NOMO-1 (cell line): ENCODE data around the gene R3HDM2.
"Not testable (repeated sequence)": the region's sequence is repeated elsewhere in the genome, so short reads cannot be mapped to it uniquely, and the experiment has no call there.

Experiments
- DNase-seq, 2 experiments: peaks; one replicate each; lab custom pipeline; 2025; ENCODE audit not compliant: unreplicated experiment in 2 of 2; lab: John Stamatoyannopoulos, UW

The R3HDM2 gene

DNA sequence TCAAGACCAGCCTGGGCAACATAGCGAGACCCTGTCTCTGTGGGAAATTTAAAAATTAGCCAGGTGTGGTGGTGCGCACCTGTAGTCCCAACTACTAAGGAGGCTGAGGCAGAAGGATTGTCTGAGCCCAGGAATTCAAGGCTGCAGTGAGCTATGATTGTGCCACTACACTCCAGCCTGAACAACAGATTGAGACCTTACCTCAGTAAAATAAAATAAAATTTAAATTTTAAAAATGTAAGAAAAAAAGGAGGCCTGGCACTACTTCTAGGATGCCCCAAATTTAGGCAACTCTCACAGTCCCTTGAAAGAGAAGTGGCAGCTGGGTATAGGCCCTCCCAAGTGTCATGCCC, 23.3 kb upstream of the R3HDM2 start:
- no peak for DNase-seq

DNA sequence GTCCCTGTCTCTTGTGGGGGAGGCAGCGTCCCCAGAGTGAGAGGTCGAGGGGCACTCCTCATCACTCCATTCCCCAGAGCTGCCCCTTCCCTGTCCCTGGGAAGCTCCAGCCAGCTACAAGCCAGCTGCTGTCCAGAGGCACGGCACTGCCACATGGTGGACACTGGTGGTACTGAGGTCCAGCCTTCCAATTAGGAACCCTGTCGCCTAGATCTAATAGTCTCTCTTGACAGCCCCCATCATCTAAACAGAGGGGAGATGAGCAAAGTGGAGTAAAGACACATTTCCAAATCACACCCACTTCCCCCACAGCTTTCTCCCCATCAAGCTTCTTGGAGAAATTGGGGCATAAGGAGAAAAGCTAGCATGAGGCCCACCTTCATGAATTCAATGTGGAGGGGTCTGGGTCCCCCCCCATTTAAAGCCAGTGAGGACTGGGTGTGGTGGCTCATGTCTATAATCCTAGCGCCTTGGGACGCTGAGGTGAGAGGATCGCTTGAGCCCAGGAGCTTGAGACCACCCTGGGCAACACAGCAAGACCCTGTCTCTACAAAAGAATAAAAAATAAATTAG, 22.2 kb upstream of the R3HDM2 start:
- DNase-seq = peak; percentile 10 to 46

DNA sequence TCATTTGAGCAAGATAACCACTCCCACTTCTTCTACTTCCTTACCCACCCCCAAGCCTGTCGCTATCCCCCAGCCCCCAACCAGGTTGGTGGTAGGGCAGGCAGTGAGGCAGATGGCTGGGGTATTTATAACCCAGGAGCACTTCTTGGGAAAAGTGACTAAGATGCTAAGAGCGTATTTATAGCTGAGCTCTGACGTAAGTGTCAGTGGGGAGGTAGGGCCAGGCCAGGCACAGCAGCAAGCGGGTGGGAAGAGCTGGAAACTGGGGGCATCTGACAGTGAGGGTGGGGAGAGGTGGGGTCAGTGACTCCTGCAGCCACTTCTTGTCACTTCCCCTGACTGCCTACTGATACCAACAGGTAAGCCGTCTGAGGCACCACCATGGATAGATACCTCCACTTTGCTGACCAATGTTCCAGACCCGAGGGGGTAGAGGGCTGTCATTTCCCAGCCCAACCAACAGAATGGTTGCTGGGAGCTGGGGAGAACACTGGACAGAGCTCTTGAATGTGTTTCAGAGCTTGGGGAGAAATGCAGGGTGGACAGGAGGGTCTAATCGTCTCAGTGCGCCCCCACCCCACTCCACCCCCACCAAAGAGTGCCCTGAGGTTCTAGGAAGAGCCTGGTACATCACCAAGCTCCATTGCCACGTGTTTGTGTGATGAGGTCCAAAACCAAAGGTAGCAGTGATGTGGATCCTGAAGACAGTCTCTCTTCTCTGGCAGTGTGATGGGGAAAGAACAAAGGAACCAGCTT, 21.5 kb upstream of the R3HDM2 start:
- no peak for DNase-seq

DNA sequence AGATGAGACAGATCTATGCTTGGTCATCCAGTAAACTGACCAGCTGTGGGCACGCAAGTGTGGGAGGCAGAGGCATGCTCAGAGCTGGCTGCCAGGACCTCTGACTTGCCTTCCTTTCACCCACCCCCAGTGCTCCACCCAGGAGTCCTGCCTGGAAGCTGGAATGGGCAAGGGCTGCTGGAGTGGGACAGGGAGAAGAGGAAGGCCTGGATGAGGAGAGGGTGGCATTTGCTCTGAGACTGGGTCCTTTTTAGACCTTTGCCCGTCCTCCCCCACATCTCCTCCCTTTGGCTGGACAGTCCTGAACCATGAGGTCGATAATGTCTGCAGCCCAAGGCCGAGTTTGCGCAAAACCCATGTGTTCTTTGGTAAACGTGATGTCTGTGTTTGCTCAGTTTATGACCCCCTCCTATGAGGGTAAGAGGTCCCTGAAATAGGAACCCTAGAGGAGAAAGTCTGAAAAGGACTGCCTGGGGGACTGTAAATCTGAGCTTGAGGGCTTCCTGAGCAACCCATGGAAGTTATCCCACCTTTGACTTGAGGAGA, 20.5 kb upstream of the R3HDM2 start:
- DNase-seq = no peak

DNA sequence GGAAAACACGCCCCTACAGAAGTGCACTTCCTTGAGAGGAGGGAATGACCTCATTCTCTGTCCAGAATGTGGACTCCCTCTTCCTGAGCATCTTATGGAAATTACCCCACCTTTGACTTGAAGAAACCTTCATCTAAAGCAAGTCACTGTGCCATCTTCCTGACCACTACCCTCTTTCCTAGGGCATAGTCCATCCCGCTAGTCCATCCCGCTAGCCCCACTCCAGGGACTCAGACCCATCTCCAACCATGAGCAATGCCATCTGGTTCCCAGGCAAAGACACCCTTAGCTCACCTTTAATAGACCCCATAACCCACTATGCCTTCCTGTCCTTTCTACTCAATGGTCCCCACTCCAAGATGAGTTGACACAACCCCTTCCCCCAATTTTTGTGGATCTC, 19.2 kb upstream of the R3HDM2 start:
- DNase-seq = no peak

DNA sequence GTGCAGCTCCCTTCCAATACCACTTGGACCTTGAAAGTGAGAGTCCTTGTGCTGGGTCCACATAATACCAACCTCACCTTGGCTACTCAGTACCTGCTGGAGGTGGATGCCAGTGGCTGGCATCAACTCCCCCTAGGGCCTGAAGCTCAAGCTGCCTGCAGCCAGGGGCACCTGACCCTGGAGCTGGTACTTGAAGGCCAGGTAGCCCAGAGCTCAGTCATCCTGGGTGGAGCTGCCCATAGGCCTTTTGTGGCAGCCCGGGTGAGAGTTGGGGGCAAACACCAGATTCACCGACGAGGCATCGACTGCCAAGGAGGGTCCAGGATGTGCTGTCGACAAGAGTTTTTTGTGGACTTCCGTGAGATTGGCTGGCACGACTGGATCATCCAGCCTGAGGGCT, 18.5 kb upstream of the R3HDM2 start:
- DNase-seq = no peak

DNA sequence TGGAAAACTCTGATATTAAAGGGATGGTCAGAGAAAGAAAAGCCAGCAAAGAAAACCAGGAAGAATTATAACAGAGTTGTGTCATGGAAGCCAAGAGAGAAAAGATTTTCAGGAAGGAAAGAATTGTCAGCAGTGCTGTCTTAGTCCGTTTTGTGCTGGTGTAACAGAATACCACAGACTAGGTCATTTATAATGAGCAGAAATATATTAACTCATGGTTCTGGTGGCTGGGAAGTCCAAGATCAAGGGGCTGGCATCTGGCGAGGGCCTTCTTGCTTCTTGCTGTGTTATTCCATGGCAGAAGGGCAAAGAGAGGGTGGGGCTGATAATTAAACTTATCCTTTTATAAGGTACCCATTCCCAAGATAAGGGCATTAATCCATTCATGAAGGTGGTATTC, 17.8 kb upstream of the R3HDM2 start:
- no peak for DNase-seq

DNA sequence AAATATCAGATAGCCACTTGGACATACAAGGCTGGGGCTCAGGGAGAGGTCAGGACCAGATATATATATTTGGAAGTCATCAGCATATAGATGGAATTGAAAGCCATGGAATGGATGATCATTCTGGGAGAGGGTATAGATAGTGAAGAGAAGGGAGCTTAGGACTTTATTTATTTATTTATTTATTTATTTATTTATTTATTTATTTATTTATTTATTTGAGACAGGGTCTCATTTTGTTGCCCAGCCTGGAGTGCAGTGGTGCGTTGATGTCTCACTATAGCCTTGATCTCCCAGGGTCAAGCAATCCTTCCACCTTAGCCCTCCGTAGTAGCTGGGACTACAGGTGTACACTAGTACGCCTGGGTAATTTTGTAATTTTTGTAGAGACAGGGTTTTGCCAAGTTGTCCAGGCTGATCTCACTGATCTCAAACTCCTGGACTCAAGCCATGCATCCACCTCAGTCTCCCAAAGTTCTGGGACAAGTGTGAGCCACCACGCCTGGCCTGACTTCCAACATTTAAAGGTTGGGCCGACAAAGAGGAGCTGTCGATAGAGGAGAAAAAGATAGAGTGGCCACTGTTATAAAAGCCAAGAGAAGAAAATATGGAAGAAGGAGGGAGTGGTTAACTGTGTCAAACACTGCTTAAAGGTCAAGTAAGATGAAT, 15.6 kb upstream of the R3HDM2 start:
- DNase-seq = no peak

DNA sequence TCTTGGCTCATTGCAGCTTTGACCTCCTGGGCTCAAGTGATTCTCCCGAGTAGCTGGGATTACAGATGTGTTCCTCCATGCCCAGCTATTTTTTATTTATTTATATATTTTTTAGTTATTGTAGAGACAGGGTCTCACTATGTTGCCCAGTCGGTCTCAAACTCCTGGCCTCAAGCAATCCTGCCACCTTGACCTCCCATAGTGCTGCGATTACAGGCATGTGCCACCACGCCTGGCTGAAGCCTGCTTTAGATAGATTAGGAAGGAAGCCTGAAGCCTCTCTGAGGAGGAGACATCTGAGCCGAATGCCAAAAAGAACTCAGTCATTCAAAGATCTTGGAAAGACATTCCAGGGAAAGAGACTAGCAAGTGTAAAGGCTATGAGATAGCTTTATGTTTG, 13.9 kb upstream of the R3HDM2 start:
- DNase-seq = no peak

DNA sequence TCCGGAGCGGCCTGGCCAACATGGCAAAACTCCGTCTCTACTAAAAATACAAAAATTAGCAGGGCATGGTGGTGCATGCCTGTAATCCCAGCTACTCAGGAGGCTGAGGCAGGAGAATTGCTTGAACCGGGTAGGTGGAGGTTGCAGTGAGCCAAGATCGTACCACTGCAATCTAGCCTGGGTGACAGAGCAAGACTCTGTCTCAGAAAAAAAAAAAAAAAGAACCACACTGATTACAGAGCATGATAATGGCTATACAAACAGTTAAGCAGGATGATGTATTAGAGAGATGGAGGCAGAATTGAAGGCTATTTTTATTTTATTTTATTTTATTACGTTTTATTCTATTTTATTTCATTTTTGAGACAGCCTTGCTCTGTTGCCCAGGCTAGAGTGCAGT, 13.5 kb upstream of the R3HDM2 start:
- not testable (repeated sequence) for DNase-seq

DNA sequence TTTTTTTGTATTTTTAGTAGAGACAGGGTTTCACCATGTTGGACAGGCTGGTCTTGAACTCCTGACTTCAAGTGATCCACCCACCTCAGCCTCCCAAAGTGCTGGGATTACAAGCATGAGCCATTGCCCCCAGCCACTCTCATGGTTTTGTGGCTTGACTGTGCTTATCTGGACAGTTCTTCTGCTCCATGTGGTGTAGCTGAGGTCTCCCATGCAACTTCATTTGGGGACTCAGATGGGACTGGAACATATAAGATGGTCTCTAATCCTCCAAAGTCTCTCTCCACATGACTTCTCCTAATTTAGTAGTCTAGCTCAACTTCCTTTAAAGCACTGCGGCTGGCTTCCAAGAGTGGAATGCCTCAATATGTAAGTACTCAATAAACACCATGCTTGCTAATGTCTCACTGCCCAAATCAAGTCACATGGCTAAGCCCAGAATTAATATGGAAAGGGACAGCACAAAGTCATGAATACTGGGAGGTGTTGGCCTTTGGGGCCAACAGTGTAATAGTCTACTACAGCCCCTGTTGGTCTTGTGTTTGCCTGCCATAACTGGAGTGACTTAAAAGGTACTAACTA, 11.1 kb upstream of the R3HDM2 start:
- DNase-seq = no peak

DNA sequence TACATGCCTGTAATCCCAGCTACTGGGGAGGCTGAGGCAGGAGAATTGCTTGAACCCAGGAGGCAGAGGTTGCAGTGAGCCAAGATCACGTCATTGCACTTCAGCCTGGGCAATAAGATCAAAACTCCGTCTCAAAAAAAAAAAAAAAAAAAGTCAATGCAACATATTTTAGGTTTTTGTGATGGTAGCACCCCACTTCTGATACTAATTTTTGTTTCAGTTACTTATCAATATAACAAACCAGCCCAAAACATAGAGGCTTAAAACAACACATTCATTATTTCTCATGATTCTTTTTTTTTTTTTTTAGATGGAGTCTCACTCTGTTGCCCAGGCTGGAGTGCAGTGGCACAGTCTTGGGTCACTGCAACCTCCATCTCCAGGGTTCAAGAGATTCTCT, 10.6 kb upstream of the R3HDM2 start:
- DNase-seq = not testable (repeated sequence)

DNA sequence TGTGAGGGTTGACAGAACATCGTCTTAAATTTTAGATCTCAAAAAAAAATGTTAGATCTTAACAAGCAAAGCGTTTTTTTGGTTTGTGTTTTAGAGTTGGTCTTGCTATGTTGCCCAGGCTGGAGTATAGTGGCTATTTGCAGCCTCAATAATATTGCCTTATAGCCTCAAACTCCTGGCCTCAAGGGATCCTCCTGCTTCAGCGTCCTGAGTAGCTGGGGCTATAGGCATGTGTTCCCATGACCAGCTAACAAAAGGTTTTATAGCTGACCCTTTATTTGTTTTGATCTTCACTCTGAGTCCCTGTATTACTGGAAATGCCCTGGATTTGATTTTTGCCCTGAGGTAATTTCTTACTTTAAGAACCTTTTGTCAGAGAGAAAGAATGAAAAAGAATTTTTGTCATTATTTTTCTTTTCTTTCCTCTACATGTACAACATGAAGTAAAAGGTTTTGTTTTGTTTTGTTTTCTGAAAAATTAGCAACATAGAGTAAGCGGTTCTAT, 9.0 kb upstream of the R3HDM2 start:
- no peak for DNase-seq

DNA sequence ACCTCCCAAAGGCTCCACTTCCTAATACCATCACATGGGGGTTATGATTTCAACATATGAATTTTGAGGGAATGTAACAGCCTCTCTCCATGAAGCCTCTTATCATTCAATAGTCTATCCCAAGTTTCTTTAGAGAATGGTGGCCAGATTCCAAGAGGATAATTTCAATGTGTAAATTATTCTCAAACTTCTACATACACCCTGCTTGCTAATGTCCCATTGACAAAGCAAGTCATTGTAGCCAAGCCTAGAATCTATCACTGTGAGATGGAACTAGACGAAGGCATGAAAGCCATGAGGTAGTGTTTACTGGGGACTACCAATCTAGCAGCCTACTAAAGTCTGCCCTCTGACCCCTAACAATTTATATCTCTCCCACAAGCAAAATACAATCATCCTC, 7.6 kb upstream of the R3HDM2 start:
- DNase-seq = no peak

DNA sequence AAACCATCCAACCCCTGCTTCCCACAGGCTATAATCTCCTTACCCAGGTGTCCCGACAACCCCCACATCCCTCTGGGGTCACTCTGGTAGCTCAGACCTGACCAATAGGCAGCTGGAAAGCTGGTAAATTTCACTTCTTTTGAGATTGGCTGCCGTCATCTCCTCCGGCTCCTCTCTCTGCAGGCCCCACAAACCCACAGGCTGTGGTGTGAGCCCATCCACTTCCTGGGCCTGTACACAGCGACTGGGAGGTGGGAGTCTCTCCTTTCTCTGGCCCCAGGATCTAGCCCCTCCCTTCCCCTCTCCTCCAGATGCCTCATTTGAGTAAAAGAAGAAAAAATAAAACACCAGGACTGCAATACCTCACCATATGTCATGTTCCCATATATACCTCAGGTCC, 4.5 kb upstream of the R3HDM2 start:
- DNase-seq = no peak

DNA sequence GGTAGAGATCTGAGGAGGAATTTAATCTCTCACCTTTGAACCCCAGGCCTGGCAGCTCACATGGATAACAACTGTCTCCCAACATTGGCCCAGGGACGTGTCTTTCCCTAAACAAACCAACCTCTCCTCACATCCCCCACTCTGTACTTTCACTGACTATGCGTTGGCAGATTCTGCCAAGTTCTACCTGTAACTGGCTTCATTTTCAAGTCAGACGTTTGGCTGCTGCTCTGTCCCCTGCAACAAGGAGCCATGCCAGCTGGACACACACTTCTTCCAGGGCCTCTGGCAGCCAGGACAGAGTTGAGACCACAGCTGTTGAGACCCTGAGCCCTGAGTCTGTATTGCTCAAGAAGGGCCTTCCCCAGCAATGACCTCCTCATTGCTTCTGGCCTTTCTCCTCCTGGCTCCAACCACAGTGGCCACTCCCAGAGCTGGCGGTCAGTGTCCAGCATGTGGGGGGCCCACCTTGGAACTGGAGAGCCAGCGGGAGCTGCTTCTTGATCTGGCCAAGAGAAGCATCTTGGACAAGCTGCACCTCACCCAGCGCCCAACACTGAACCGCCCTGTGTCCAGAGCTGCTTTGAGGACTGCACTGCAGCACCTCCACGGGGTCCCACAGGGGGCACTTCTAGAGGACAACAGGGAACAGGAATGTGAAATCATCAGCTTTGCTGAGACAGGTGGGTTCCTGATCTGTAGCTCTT, 3.8 kb upstream of the R3HDM2 start, which contains the start of gene INHBC:
TSS of gene INHBC (plus strand) at position 268 of the 707 bp plus-strand sequence. CDS start at position 371, 103 bp downstream.
- DNase-seq = no peak

DNA sequence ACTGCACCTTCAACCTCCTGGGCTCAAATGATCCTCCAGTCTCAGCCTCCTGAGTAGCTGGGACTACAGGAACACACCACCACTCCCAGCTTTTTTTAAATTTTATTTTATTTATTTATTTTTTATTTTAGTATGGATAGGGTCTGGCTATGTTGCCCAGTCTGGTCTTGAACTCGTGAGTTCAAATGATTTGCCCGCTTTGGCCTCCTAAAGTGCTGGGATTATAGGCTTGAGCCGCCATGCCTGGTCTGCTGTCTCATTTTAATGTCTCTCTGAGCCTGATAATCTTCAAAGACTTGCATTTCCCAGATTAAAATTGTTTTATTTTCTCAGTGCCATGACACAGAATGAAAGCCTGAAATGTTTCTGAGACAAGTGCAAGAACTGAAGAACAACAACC, 2.5 kb upstream of the R3HDM2 start:
- DNase-seq = no peak

DNA sequence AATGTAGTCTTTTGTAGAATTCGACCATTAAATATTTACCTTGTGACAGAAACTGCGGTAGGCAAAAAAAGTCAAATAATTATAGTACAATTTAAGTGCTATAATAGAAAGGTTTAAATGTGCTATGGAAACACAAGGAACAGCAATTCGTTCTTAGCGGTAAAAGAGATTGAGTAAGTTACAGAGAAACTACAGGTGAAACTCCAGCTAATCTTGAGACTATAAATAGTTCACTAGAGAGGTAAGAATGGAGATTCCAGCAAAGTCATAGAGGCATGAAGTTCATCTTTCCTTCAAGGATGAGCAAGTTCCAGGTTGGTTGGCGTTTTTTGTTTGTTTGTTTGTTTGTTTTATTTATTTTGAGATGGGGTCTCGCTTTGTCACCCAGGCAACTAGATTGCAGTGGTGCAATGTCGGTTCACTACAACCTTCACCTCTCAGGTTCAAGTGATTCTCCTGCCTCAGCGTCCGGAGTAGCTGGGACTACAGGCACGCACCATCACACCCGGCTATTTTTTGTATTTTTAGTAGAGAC, 878 bp upstream of the R3HDM2 start:
- DNase-seq = no peak

DNA sequence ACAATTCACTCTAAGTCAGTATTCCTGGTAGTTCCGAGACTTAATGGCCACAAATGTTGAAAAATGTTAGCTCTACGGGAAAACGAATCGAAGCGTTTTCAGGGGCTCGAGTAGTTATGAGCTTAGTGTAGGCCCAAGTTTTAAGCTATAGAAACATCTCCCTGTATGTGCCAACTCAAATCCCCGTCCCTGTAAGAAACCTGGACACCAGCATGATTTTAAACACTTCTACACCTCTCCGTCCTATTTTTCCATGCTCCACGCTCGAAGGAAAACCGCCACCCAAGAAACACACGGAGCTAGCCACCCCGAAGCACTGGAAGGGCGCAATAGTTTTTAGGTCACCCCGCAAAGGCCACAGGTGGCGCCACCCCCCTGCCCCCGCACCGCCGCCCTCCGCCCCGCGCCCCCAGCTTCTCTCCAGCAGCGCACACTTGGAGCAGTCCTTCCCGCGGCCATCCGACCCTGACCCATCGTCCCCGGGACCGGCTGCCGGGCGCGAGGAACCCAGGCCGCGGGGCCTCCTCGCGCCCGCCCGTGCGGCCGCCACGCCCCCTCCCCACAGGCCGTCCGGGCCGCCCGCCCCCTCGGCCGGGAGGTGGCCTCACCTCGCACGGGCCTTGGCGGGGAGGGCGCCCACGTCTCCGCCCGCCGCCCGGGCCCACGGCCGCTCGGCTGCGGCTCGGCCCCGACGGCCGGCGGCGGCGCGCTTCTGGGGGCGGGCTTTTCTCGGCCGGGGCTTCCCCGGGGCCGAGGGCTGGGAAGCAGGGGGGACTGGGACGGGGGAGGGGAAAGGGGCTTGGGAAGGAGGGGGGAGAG, 522 bp downstream of the R3HDM2 start:
- peak; percentile 51 to 83 for DNase-seq
